Adrenal gland (tissue), 12 donors: Measurements from ENCODE around the gene ATRN. TPM values are rescaled to one million over a fixed set of nuclear protein-coding genes. Genes with fewer than 3 reads are reported as not detected.
A peak's percentile ranks its signal among the peaks of the same experiment; 100 is the strongest.

Experiments
- DNase-seq, 7 donors: peaks; one replicate each; pipeline ENCODE4 v3.0.0-alpha.2; 2019 to 2020
- H3K27ac ChIP-seq, 5 donors: fragments of 200-600 bp; sonication (generic) in 4 of 5; 1 replicate in 3 of 5; 2 replicates in 2 of 5; pipeline versions ENCODE4 v1.5.1 to v1.8.0; 2016 to 2020; ENCODE audit warnings: mild to moderate bottlenecking in 1 of 5
- H3K27me3 ChIP-seq: fragments of 200-600 bp; 2 replicates; pipeline ENCODE4 v1.8.0; 2021
- H3K36me3 ChIP-seq, 2 donors: fragments of 200-600 bp; replicated peaks in 1 of 2; 1 replicate in 1 of 2; 2 replicates in 1 of 2; pipeline versions ENCODE4 v1.5.1 to v1.8.0; 2018 to 2022
- H3K4me1 ChIP-seq, 2 donors: fragments of 200-600 bp; replicated peaks in 1 of 2; 1 replicate in 1 of 2; 2 replicates in 1 of 2; pipeline versions ENCODE4 v1.5.1 to v1.8.0; 2018 to 2021
- H3K4me3 ChIP-seq, 4 donors: fragments of 200-600 bp; sonication (generic) in 3 of 4; one replicate each; pipeline ENCODE4 v1.5.1; 2016 to 2018
- H3K9me3 ChIP-seq, 3 donors: fragments of 200-600 bp; sonication (generic) in 1 of 3; replicated peaks in 1 of 3; 1 replicate in 2 of 3; 2 replicates in 1 of 3; pipeline versions ENCODE4 v1.5.1 to v1.8.0; 2016 to 2021
- POLR2A ChIP-seq, 2 donors: fragments of 450-650 bp; IDR thresholded peaks; one replicate each; pipeline ENCODE4 v1.6.1; 2017; ENCODE audit warnings: antibody characterized with exemption in 2 of 2, mild to moderate bottlenecking in 2 of 2, moderate library complexity in 1 of 2
- WGBS, 4 donors: extraction: QIAGEN DNeasy Blood & Tissue Kit in 2 of 4; methylation state at CpG; one replicate each; pipeline versions ENCODE4 v1.1.5 to v1.1.7; 2013 to 2017; 5-methylcytosine and 5-hydroxymethylcytosine counted together
- intact Hi-C, 2 donors: fragments of 100-400 bp; cut with DNase I; formaldehyde crosslinking; loops; one replicate each; pipeline versions ENCODE4 v1.14.1 to v1.15.0; 2022 to 2023
- polyA plus RNA-seq, 3 donors: library from polyadenylated mRNA; stranded (reverse); fragments of 200-250 nt in 2 of 3; fragments of 350-450 nt in 1 of 3; fragmentation: Illumina TruSeq in 1 of 3; extraction: RNeasy Lipid Tissue Mini Kit (QIAGEN cat#74804) in 1 of 3; gene quantifications; one replicate each; pipeline ENCODE4 v1.2.3, GENCODE V29; 2013 to 2014
- total RNA-seq, 9 donors: library from RNA; depleted of rRNA in 4 of 9; stranded (reverse); fragments of >200 nt in 4 of 9; fragments of 120-200 nt in 1 of 9; fragmentation: NEBNext Ultra II Directional in 1 of 9; extraction: Animal tissue kit (Norgen Biotek cat#: 25700) in 1 of 9; gene quantifications; one replicate each; pipeline versions ENCODE4 v1.1.0 to v1.2.4, GENCODE V29; 2013 to 2023
- TF ChIP-seq, protein P1 (sequence below), 6 experiments: fragments of 450-650 bp in 4 of 6; fragments of 200-600 bp in 2 of 6; sonication (generic) in 1 of 6; IDR thresholded peaks; 1 replicate in 5 of 6; 2 replicates in 1 of 6; pipeline versions ENCODE4 v1.5.1 to v1.8.0; 2016 to 2021; ENCODE audit warnings: antibody characterized with exemption in 6 of 6, mild to moderate bottlenecking in 2 of 6, moderate library complexity in 1 of 6
- donor health status: healthy with polysubstance abuse.
- donor health status: Bipolar disorder and iron deficiency.
- donor health status: DM: yes; HTN: yes; CAD: no.
- donor health status: DM: no; HTN: no; CAD: no.
- donor health status: DM: no; HTN: no; CAD: no.
- donor health status: DM: yes; HTN: yes; CAD: no.

ATRN gene
- total and polyA plus RNA-seq, 12 donors = 6.2 to 81.1 (median 51.6) TPM

DNA sequence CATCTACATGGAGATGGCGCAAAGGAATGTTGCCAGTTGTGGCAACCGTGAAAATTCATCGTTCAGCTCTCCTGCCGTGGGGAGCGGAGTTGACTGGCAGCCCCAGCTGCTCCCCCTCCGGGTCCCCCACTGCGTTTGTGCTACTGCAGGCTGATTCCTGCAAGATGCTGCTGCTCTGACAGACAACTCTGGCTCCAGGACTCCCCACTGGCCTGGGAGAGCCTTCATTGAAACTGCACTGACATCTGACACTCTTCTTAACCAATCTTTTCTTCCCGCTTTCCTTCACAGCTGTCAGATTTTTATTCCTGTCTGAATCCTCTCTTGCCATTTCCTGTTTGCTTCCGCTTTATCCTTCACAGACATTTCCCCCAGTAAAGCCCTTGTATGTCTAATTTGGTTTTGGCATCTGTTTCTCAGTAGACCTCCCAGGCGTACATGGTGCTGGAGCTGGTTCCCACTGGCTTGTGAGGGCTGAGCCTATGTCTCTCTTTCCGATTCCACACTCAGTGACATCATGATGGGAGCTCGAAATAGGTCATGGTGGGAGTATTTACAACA is 9.5 kb upstream of the ATRN start:
- Histone ChIP-seq H3K4me3 (no peak overlapping the region), H3K9me3 (no peaks in the 10 kb centered on the region), H3K27ac (no peak overlapping the region), H3K36me3 (no peaks in the 10 kb centered on the region), H3K4me1 (peaks cover 3% of the 10 kb centered on the region in 2 donors), H3K27me3 (no peaks in the 10 kb centered on the region)
- DNase-seq = no peak
- 66 to 79% (median 69%) methylated on average over 12 of the region's 12 CpGs for WGBS, 4 donors
- TF ChIP-seq, protein P1, sequence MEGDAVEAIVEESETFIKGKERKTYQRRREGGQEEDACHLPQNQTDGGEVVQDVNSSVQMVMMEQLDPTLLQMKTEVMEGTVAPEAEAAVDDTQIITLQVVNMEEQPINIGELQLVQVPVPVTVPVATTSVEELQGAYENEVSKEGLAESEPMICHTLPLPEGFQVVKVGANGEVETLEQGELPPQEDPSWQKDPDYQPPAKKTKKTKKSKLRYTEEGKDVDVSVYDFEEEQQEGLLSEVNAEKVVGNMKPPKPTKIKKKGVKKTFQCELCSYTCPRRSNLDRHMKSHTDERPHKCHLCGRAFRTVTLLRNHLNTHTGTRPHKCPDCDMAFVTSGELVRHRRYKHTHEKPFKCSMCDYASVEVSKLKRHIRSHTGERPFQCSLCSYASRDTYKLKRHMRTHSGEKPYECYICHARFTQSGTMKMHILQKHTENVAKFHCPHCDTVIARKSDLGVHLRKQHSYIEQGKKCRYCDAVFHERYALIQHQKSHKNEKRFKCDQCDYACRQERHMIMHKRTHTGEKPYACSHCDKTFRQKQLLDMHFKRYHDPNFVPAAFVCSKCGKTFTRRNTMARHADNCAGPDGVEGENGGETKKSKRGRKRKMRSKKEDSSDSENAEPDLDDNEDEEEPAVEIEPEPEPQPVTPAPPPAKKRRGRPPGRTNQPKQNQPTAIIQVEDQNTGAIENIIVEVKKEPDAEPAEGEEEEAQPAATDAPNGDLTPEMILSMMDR (IDR thresholded peaks at IDR 0.05) = no peak
- intact Hi-C loops = no loop called here

DNA sequence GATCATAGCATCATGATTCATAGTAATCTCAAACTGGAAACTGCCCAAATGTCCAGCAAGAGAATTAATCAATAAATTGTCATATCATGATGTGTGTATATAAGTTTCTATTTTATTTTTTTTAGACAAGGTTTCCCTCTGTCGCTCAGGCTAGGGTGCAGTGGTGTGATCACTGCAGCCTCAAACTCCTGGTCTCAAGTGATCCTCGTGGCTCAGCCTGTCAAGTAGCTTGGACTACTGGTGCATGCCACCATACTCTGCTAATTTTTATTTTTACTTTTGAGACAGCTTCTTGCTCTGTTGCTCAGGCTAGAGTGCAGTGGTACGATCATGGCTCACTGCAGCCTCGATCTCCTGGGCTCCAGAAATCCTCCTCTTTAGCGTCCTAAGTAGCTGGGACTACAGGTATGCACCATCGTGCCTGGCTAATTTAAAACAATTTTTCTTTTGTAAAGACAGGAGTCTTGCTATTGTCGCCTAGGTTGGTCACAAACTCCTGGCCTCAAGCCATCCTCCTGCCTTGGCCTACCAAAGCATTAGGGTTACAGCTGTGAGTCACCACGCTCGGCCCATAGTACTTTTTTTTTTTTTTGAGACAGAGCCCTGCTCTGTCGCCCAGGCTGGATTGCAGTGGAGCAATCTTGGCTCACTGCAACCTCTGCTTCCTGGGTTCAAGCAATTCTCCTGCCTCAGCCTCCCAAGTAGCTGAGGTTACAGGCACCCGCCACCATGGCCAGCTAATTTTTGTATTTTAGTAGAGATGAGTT is 8.7 kb upstream of the ATRN start:
- Histone ChIP-seq H3K4me1 (peaks cover 3% of the 10 kb centered on the region in 2 donors), H3K9me3 (no peaks in the 10 kb centered on the region), H3K27me3 (no peaks in the 10 kb centered on the region), H3K36me3 (no peaks in the 10 kb centered on the region), H3K4me3 (no peak overlapping the region), H3K27ac (no peak overlapping the region)
- 65 to 75% (median 72%) methylated on average over 11 of the region's 11 CpGs for WGBS, 4 donors
- no peak for TF ChIP-seq POLR2A (IDR thresholded peaks at IDR 0.05)
- TF ChIP-seq, protein P1 (IDR thresholded peaks at IDR 0.05) = no peak
- intact Hi-C loops = no loop called here
- DNase-seq = peak; percentile 50 to 81 (median 78)

DNA sequence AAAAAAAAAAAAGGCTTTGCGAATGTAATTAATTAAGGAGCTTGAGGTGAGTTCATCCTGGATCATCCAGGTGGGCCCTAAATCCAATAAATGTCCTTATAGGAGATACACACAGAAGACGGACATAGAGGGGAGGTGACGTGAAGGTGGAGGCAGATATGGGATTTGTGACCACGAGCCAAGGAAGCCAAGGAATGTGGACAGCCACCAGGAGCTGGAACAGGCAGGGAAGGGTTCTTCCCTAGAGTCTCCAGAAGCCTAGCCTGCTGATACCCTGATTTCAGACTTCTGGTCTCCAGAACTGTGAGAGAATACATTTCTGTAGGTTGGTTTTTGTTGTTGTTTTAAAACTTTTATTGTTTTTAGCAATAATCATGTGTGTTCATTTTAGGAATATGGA is 6.7 kb upstream of the ATRN start:
- H3K27ac ChIP-seq = no peak overlapping the region
- no peak overlapping the region for H3K4me3 ChIP-seq
- TF ChIP-seq POLR2A (IDR thresholded peaks at IDR 0.05) = no peak
- TF ChIP-seq, protein P1 (IDR thresholded peaks at IDR 0.05) = no peak
- intact Hi-C loops = no loop called here
- no peak for DNase-seq
- whole genome bisulfite sequencing, 4 donors = 82 to 91% (median 85%) methylated on average over 4 of the region's 4 CpGs
- H3K27me3 ChIP-seq = no peaks in the 10 kb centered on the region
- H3K36me3 ChIP-seq = no peaks in the 10 kb centered on the region
- H3K4me1 ChIP-seq = peaks cover 3% of the 10 kb centered on the region in 2 donors
- no peaks in the 10 kb centered on the region for H3K9me3 ChIP-seq

DNA sequence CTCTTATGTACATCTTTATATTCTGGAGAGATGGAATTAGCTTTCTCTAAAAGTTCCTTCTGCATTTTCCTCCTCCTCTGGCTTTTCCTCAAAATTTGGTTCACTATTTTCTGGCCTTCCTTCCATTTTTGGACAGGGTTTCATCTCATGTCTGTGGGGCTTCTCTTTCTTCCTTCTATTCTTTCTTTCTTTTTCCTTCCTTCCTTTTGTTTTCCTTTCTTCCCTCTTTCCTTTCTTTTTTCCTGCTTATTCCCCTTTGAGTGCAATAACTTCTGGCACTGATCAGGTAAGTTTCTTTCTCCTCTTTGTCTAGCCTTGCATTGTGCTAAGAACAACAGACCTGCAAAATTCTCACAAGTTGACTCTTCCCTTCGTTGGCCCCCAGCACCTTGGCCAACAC is 5.5 kb upstream of the ATRN start:
- Histone ChIP-seq H3K27me3 (no peaks in the 10 kb centered on the region), H3K36me3 (no peaks in the 10 kb centered on the region), H3K9me3 (no peaks in the 10 kb centered on the region), H3K27ac (no peak overlapping the region), H3K4me3 (no peak overlapping the region), H3K4me1 (no peaks in the 10 kb centered on the region)
- TF ChIP-seq POLR2A (IDR thresholded peaks at IDR 0.05) = no peak
- TF ChIP-seq, protein P1 (IDR thresholded peaks at IDR 0.05) = no peak
- intact Hi-C loops = loop anchor here in 1 of 2 donors (5.0 kb wide), 1 partner anchor 53 kb away; no protein-coding TSS in a partner anchor
- WGBS, 4 donors = 32 to 47% (median 37%) methylated on average over 1 of the region's 1 CpG
- DNase-seq = no peak
